ENCODE results near the gene ANKRD40CL. TPM values are rescaled to one million over a fixed set of nuclear protein-coding genes. Genes with fewer than 3 reads are reported as not detected.

The ANKRD40CL gene
- total RNA-seq, 1 donor from 2014 or later: 0.42 TPM

- H3K27ac Mint-ChIP-seq: peak overlapping the region; percentile 51
- H3K4me3 Mint-ChIP-seq: no peak overlapping the region
- H3K4me1 Mint-ChIP-seq: peaks cover 41% of the 10 kb centered on the region
- intact Hi-C loops (cut with micrococcal nuclease): no loop called here
- H3K27me3 Mint-ChIP-seq: no peaks in the 10 kb centered on the region
- ATAC-seq (ENCODE audit: low read depth): no peak
- ChIA-PET POLR2A (interaction anchor here (1.3 kb wide), 1 partner anchor 99 kb away, joined by 4 read pairs; the partner anchor contains the start of gene TOB1), CTCF (interaction anchor here (1.0 kb wide), 1 partner anchor 19 kb away, joined by 3 read pairs; no protein-coding TSS in a partner anchor)
- H3K9me3 Mint-ChIP-seq: no peaks in the 10 kb centered on the region
- no peak for DNase-seq
- H3K36me3 Mint-ChIP-seq (ENCODE audit: low read depth): peaks cover 2% of the 10 kb centered on the region
- TF ChIP-seq CTCF (IDR thresholded peaks at IDR 0.05): no peak
These were observed 288 bp downstream of the ANKRD40CL start for GRCh38 chr17:50767030-50767429.

- ChIA-PET CTCF (no interaction called here), POLR2A (interaction anchor here (0.6 to 1.3 kb wide), 3 partner anchors 59 to 100 kb away, joined by 4 to 5 read pairs (median 4); partner anchors contain the start of gene TOB1)
These were observed 895 bp downstream of the ANKRD40CL start for GRCh38 chr17:50766222-50767023.

GRCh38 chr17:50765454-50766221 lies 1.7 kb downstream of the ANKRD40CL start:
- ChIA-PET POLR2A (interaction anchor here (1.1 to 1.7 kb wide), 3 partner anchors 46 to 100 kb away, joined by 4 to 6 read pairs (median 4); partner anchors contain the start of genes LUC7L3 and TOB1), CTCF (no interaction called here)
- TF ChIP-seq CTCF (IDR thresholded peaks at IDR 0.05): no peak
- ATAC-seq (ENCODE audit: low read depth): peak; percentile 52
- peak overlapping the region; percentile 51 for H3K27ac Mint-ChIP-seq
- H3K36me3 Mint-ChIP-seq (ENCODE audit: low read depth): peaks cover 2% of the 10 kb centered on the region
- no peak for DNase-seq
- no peaks in the 10 kb centered on the region for H3K27me3 Mint-ChIP-seq
- peak overlapping the region; percentile 28 for H3K4me3 Mint-ChIP-seq
- H3K4me1 Mint-ChIP-seq: peaks cover 38% of the 10 kb centered on the region
- intact Hi-C loops (cut with micrococcal nuclease): no loop called here
- no peaks in the 10 kb centered on the region for H3K9me3 Mint-ChIP-seq

More at GRCh38 chr17:50766222-50767023, 895 bp downstream of the ANKRD40CL start:
- ATAC-seq (ENCODE audit: low read depth) (no peak), DNase-seq (no peak)
- intact Hi-C loops (cut with micrococcal nuclease): no loop called here
- Mint-ChIP-seq H3K4me1 (peaks cover 38% of the 10 kb centered on the region), H3K9me3 (no peaks in the 10 kb centered on the region), H3K36me3 (ENCODE audit: low read depth) (peaks cover 2% of the 10 kb centered on the region), H3K27me3 (no peaks in the 10 kb centered on the region), H3K4me3 (no peak overlapping the region), H3K27ac (peak overlapping the region; percentile 51)
- TF ChIP-seq CTCF (IDR thresholded peaks at IDR 0.05): no peak

- H3K4me3 Mint-ChIP-seq: peak overlapping the region; percentile 7
- H3K9me3 Mint-ChIP-seq: no peaks in the 10 kb centered on the region
- no peaks in the 10 kb centered on the region for H3K27me3 Mint-ChIP-seq
- ChIA-PET POLR2A (interaction anchor here (1.7 kb wide), 1 partner anchor 45 kb away, joined by 6 read pairs; the partner anchor contains the start of gene LUC7L3), CTCF (no interaction called here)
- DNase-seq: no peak
- intact Hi-C loops (cut with micrococcal nuclease): no loop called here
- TF ChIP-seq CTCF (IDR thresholded peaks at IDR 0.05): no peak
- H3K27ac Mint-ChIP-seq: peak overlapping the region; percentile 51
- peaks cover 2% of the 10 kb centered on the region for H3K36me3 Mint-ChIP-seq (ENCODE audit: low read depth)
- ATAC-seq (ENCODE audit: low read depth): no peak
- H3K4me1 Mint-ChIP-seq: peaks cover 38% of the 10 kb centered on the region
These were observed 2.6 kb downstream of the ANKRD40CL start for GRCh38 chr17:50764734-50765149.

All from activated B cell treated with CpG ODN at 0.5 μM for 24 hours (primary cell).